Neural cell (in vitro differentiated cells): Measurements from ENCODE around the gene CCDC88A.
"Not testable (repeated sequence)": the region's sequence is repeated elsewhere in the genome, so short reads cannot be mapped to it uniquely, and the experiment has no call there.

Source experiments
- EP300 ChIP-seq: fragments of 450-650 bp; conservative IDR thresholded peaks from 2 replicates; pipeline ENCODE4 v1.6.1; 2014; ENCODE audit warnings: antibody characterized with exemption, mild to moderate bottlenecking, moderate library complexity; ENCODE audit not compliant: poor library complexity, severe bottlenecking
- EZH2 ChIP-seq: fragments of 200-600, 300-800 bp; shearing (Covaris generic), sonication (generic); IDR thresholded peaks from 2 replicates; pipeline ENCODE4 v1.6.1; 2014; ENCODE audit warnings: antibody characterized with exemption, low read length, borderline replicate concordance, mild to moderate bottlenecking; ENCODE audit not compliant: insufficient read depth, poor library complexity, severe bottlenecking
- POLR2AphosphoS5 ChIP-seq: IDR thresholded peaks from 2 replicates; pipeline ENCODE4 v1.6.1; 2012
- RAD21 ChIP-seq: fragments of 450-650 bp; conservative IDR thresholded peaks from 2 replicates; pipeline ENCODE4 v1.6.1; 2014; ENCODE audit warnings: antibody characterized with exemption, mild to moderate bottlenecking, moderate library complexity
- REST ChIP-seq: IDR thresholded peaks from 2 replicates; pipeline ENCODE4 v1.6.1; 2012; ENCODE audit warnings: borderline replicate concordance
- SMC3 ChIP-seq: fragments of 450-650 bp; conservative IDR thresholded peaks from 2 replicates; pipeline ENCODE4 v1.6.1; 2014; ENCODE audit warnings: antibody characterized with exemption, mild to moderate bottlenecking, moderate library complexity; ENCODE audit not compliant: poor library complexity
- TAF1 ChIP-seq: IDR thresholded peaks from 2 replicates; pipeline ENCODE4 v1.6.1; 2012; ENCODE audit warnings: low read depth
- TF ChIP-seq, protein P1 (sequence below): fragments of 450-650 bp; IDR thresholded peaks from 2 replicates; pipeline ENCODE4 v1.5.1; 2014; ENCODE audit warnings: antibody characterized with exemption, mild to moderate bottlenecking, moderate library complexity; ENCODE audit not compliant: poor library complexity, severe bottlenecking

GRCh38 chr2:55280851-55281546, 138.7 kb downstream of the CCDC88A start:
- not testable (repeated sequence) for TF ChIP-seq EZH2, POLR2AphosphoS5, SMC3, EP300, TAF1, RAD21, REST
- TF ChIP-seq, protein P1, sequence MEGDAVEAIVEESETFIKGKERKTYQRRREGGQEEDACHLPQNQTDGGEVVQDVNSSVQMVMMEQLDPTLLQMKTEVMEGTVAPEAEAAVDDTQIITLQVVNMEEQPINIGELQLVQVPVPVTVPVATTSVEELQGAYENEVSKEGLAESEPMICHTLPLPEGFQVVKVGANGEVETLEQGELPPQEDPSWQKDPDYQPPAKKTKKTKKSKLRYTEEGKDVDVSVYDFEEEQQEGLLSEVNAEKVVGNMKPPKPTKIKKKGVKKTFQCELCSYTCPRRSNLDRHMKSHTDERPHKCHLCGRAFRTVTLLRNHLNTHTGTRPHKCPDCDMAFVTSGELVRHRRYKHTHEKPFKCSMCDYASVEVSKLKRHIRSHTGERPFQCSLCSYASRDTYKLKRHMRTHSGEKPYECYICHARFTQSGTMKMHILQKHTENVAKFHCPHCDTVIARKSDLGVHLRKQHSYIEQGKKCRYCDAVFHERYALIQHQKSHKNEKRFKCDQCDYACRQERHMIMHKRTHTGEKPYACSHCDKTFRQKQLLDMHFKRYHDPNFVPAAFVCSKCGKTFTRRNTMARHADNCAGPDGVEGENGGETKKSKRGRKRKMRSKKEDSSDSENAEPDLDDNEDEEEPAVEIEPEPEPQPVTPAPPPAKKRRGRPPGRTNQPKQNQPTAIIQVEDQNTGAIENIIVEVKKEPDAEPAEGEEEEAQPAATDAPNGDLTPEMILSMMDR = not testable (repeated sequence)
